GM12878 (cell line): ENCODE measurements around the gene UBE2D4. TPM values are rescaled to one million over a fixed set of nuclear protein-coding genes. Genes with fewer than 3 reads are reported as not detected.

ENCODE experiments used
- ATAC-seq: fragments of 200-7000 bp; cut with Tn5 transposase; 3 replicates; pipeline ENCODE4 v1.9.1; 2020; ENCODE audit warnings: mild to moderate bottlenecking, moderate library complexity
- BruUV-seq: library from RNA; stranded (reverse); fragments of 400-500 nt; replicated peaks from 2 replicates; lab custom pipeline; 2021; lab: Mats Ljungman, UMichigan
- CTCF ChIA-PET: fragments of 300-600 bp; sonication (Branson Sonifier 250); formaldehyde crosslinking; extraction: SDS; loops from one replicate; lab custom pipeline; 2021; ENCODE audit warnings: inconsistent platforms; lab: Yijun Ruan, JAX
- POLR2A ChIA-PET: fragments of 350-600 bp; formaldehyde crosslinking; extraction: SDS; loops from one replicate; lab custom pipeline; 2021; ENCODE audit warnings: inconsistent platforms; lab: Charles Lee
- RAD21 ChIA-PET: fragments of 300-600 bp; sonication (Branson Sonifier 250); formaldehyde crosslinking; loops from one replicate; lab custom pipeline; 2023; ENCODE audit warnings: antibody characterized with exemption; ENCODE audit not compliant: unreplicated experiment; lab: Charles Lee
- SMC1A ChIA-PET: fragments of 300-600 bp; sonication (Branson Sonifier 250); formaldehyde crosslinking; loops from one replicate; lab custom pipeline; 2023; ENCODE audit not compliant: unreplicated experiment, uncharacterized antibody; lab: Charles Lee
- DNase-seq: peaks from one replicate; pipeline ENCODE4 v3.0.0-alpha.2; 2011; ENCODE audit warnings: low read depth, low spot score
- FAIRE-seq: peaks from 3 replicates; lab custom pipeline; 2011; peaks lifted over from hg19 to GRCh38; lab: Jason Lieb, UNC
- H2AFZ ChIP-seq: 2 replicates; pipeline ENCODE4 v1.6.0; 2011; ENCODE audit warnings: low read depth, low read length, control low read depth; ENCODE audit not compliant: control insufficient read depth
- H3K27ac ChIP-seq: 2 replicates; pipeline ENCODE4 v1.5.1; 2011; ENCODE audit warnings: control low read depth; ENCODE audit not compliant: control insufficient read depth, insufficient read depth
- H3K27me3 ChIP-seq, 2 experiments: replicated peaks in 1 of 2; 2 replicates each; pipeline versions ENCODE4 v1.6.0 to v1.6.1; 2011; ENCODE audit warnings: low read length in 1 of 2; ENCODE audit not compliant: control insufficient read depth in 2 of 2, insufficient read depth in 2 of 2
- H3K36me3 ChIP-seq, 2 experiments: 2 replicates each; pipeline ENCODE4 v1.5.1; 2011; ENCODE audit warnings: low read length in 1 of 2; ENCODE audit not compliant: control insufficient read depth in 2 of 2, insufficient read depth in 2 of 2
- H3K4me1 ChIP-seq: 2 replicates; pipeline ENCODE4 v1.6.1; 2011; ENCODE audit warnings: mild to moderate bottlenecking, low read length, moderate library complexity, mixed read lengths; ENCODE audit not compliant: control insufficient read depth, insufficient read depth
- H3K4me2 ChIP-seq: 2 replicates; pipeline ENCODE4 v1.6.0; 2011; ENCODE audit warnings: control low read depth; ENCODE audit not compliant: control insufficient read depth, insufficient read depth
- H3K4me3 ChIP-seq: fragments of 200-600 bp; sonication (generic); 2 replicates; pipeline ENCODE4 v1.5.1; 2016
- H3K79me2 ChIP-seq: 2 replicates; pipeline ENCODE4 v1.6.0; 2011; ENCODE audit warnings: low read length; ENCODE audit not compliant: control insufficient read depth, insufficient read depth
- H3K9ac ChIP-seq: 2 replicates; pipeline ENCODE4 v1.8.0; 2011; ENCODE audit warnings: low read length, control low read depth, mixed read lengths; ENCODE audit not compliant: control insufficient read depth, insufficient read depth
- H3K9me3 ChIP-seq: replicated peaks from 3 replicates; pipeline ENCODE4 v1.5.1; 2011; ENCODE audit warnings: mild to moderate bottlenecking, low read length; ENCODE audit not compliant: control insufficient read depth, insufficient read depth
- H4K20me1 ChIP-seq: 2 replicates; pipeline ENCODE4 v1.6.0; 2011; ENCODE audit not compliant: control insufficient read depth, insufficient read depth
- CREB1 ChIP-seq: IDR thresholded peaks from 2 replicates; pipeline ENCODE4 v1.6.1; 2012; ENCODE audit warnings: low read depth, mild to moderate bottlenecking, inconsistent platforms
- EED ChIP-seq: sonication (generic); IDR thresholded peaks from 2 replicates; pipeline ENCODE4 v1.6.1; 2016; ENCODE audit warnings: antibody characterized with exemption, low read depth
- EGR1 ChIP-seq, 2 experiments: IDR thresholded peaks; 1 replicate in 1 of 2; 2 replicates in 1 of 2; pipeline ENCODE4 v1.6.1; 2011 to 2012; ENCODE audit warnings: low read depth in 2 of 2, low read length in 2 of 2, borderline replicate concordance in 1 of 2, mild to moderate bottlenecking in 1 of 2, moderate library complexity in 1 of 2
- HDAC2 ChIP-seq: fragments of 200-600 bp; sonication (generic); IDR thresholded peaks from 2 replicates; pipeline ENCODE4 v1.6.1; 2017
- KLF5 ChIP-seq: fragments of 450-650 bp; IDR thresholded peaks from 2 replicates; pipeline ENCODE4 v1.6.1; 2014; ENCODE audit warnings: mild to moderate bottlenecking; ENCODE audit not compliant: partially characterized antibody
- MTA2 ChIP-seq: fragments of 450-650 bp; IDR thresholded peaks from 2 replicates; pipeline ENCODE4 v1.6.1; 2016; ENCODE audit warnings: low read depth, mild to moderate bottlenecking, moderate library complexity
- MTA3 ChIP-seq: IDR thresholded peaks from 2 replicates; pipeline ENCODE4 v1.6.1; 2012; ENCODE audit warnings: low read length, inconsistent platforms, borderline replicate concordance
- RAD51 ChIP-seq: fragments of 450-650 bp; IDR thresholded peaks from 2 replicates; pipeline ENCODE4 v1.6.1; 2016; ENCODE audit warnings: moderate library complexity, mild to moderate bottlenecking, inconsistent platforms
- SRF ChIP-seq, 2 experiments: IDR thresholded peaks; 2 replicates each; pipeline ENCODE4 v1.6.1; 2011; ENCODE audit warnings: low read depth in 2 of 2, low read length in 2 of 2, mild to moderate bottlenecking in 1 of 2, moderate library complexity in 1 of 2
- WGBS: methylation state at CpG from one replicate; pipeline ENCODE4 v1.1.6; 2016; ENCODE audit warnings: low lambda C conversion rate; ENCODE audit not compliant: insufficient replicate concordance, insufficient coverage; ENCODE audit errors: missing lambda C conversion rate; 5-methylcytosine and 5-hydroxymethylcytosine counted together
- in situ Hi-C: fragments of 300-500 bp; cut with MboI; formaldehyde crosslinking; loops from 9 replicates; pipeline ENCODE4 v1.14.3; 2018; ENCODE audit warnings: mixed read lengths
- intact Hi-C: fragments of 100-400 bp; cut with micrococcal nuclease; formaldehyde crosslinking; loops from one replicate; pipeline ENCODE4 v1.14.2; 2022; ENCODE audit not compliant: unreplicated experiment
- polyA plus RNA-seq, 11 experiments: library from polyadenylated mRNA; depleted of rRNA in 4 of 11; unstranded in 6 of 11; stranded (reverse) in 5 of 11; fragments of >200 nt; fragmentation: Nextera tagmentation in 4 of 11; fragmentation: Illumina TruSeq in 1 of 11; extraction: Ambion mirVana in 4 of 11; extraction: Trizol in 1 of 11; gene quantifications; 1 replicate in 1 of 11; 2 replicates in 10 of 11; pipeline versions ENCODE4 v1.2.1 to v1.2.3, GENCODE V29; 2011 to 2016; ENCODE audit warnings: inconsistent platforms in 2 of 11, missing spikeins in 2 of 11, low read depth in 1 of 11
- total RNA-seq, 4 experiments: library from RNA; depleted of rRNA in 3 of 4; stranded (reverse); fragments of >200 nt in 3 of 4; fragmentation: Illumina TruSeq in 1 of 4; extraction: Trizol in 1 of 4; gene quantifications; 2 replicates each; pipeline versions ENCODE4 v1.2.1 to v1.2.3, GENCODE V29; 2013 to 2021

UBE2D4 gene
- total and polyA plus RNA-seq, 10 of the 15 experiments (the other 5 are each of a cell fraction or from before 2014, with no cell fraction given), result 3.5 to 16.6 (median 10.3) TPM

DNA sequence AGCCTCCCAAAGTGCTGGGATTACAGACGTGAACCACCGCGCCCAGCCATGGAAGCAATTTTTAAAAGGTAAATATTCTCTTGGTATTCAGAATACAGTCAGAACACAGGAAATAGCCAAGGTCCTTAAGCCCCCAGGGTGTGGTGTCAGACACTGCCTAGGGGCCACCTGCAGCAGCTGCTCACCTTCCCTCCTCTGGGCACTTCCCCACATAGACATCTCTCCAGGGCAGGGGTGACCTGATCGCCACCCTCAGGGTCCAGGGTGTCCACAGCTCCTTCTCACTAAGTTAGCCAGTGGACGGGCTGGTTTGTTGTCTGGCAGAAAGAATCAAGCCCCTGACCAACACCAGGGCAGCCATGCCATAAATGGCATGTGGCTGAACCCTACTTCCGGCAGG lies 35.8 kb upstream of the UBE2D4 start:
- no peak overlapping the region for H3K9ac ChIP-seq
- no peak for DNase-seq
- 82% methylated on average over 6 of the region's 6 CpGs for WGBS
- no peaks in the 10 kb centered on the region for H3K27me3 ChIP-seq
- H3K36me3 ChIP-seq, result peaks cover 2 to 6% of the 10 kb centered on the region in 2 experiments; a peak in 2 of 4 replicates
- H4K20me1 ChIP-seq, result no peaks in the 10 kb centered on the region
- FAIRE-seq, result no peak
- RAD21 ChIA-PET, result no interaction called here
- intact Hi-C loops, result no loop called here
- SMC1A ChIA-PET, result no interaction called here
- no peak for ATAC-seq
- no peak for TF ChIP-seq MTA3
- peak in 1 of 2 experiments; percentile 37; a peak in 1 of 4 replicates for TF ChIP-seq SRF (IDR thresholded peaks at IDR 0.05; ENCODE audit: low read depth in 2 of 2, low read length in 2 of 2)
- H2AFZ ChIP-seq, result no peak overlapping the region
- no peak overlapping the region for H3K4me2 ChIP-seq
- POLR2A ChIA-PET, result interaction anchor here (0.7 kb wide), 1 partner anchor 32 kb away, joined by 5 read pairs; no protein-coding TSS in a partner anchor
- BruUV-seq, result no TSS peak
- no peaks in the 10 kb centered on the region for H3K4me1 ChIP-seq
- CTCF ChIA-PET, result no interaction called here
- H3K27ac ChIP-seq, result no peak overlapping the region
- H3K9me3 ChIP-seq, result no peaks in the 10 kb centered on the region
- no peak overlapping the region for H3K4me3 ChIP-seq
- in situ Hi-C loops, result no loop called here
- peaks cover 3% of the 10 kb centered on the region for H3K79me2 ChIP-seq

DNA sequence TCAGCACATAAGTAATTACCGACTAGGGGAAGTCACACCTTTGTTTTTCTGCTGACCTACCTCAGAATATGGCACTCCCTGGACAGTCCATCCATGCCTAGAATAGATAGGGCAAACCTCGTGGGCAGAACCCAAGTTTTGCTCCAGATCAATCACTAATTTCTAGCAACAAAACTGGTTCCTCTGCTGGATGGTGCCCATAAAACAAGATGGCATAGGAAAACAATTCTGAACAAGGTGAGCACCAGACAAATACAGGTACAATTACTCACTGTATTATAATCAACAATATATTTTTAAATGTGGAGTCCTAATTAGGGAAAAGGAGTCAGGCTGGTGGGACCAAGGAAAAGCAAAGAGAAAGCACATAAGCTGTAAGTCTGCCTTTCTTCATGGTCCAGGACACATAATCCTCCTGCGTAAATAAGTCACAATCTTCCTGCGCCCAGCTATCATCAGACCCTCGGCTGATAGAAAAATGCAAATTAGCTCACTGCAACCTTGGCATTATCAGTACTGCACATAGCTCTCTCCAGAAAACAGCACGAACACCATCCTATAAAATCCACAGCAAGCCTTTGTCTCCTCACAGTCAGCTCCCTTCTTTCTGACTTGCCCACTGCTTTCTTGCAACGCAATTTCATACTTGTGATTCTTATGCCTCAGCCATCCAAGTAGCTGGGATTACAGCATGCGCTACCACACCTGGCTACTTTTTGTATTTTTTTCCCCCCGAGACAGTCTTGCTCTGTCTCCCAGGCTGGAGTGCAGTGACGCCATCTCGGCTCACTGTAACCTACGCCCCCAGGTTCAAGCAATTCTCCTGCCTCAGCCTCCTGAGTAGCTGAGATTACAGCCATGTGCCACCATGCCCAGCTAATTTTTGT lies 34.9 kb upstream of the UBE2D4 start:
- Histone ChIP-seq H3K79me2 (peaks cover 3% of the 10 kb centered on the region), H3K9ac (no peak overlapping the region), H3K4me1 (no peaks in the 10 kb centered on the region), H3K4me3 (no peak overlapping the region), H3K36me3 (peaks cover 0 to 2% of the 10 kb centered on the region in 2 experiments; a peak in 1 of 4 replicates), H3K27ac (no peak overlapping the region), H3K27me3 (no peaks in the 10 kb centered on the region), H3K9me3 (no peaks in the 10 kb centered on the region), H2AFZ (no peak overlapping the region), H3K4me2 (no peak overlapping the region), H4K20me1 (no peaks in the 10 kb centered on the region)
- WGBS, result 88% methylated on average over 12 of the region's 12 CpGs
- FAIRE-seq (no peak), DNase-seq (no peak), ATAC-seq (no peak)
- ChIA-PET CTCF (no interaction called here), SMC1A (interaction anchor here (1.1 kb wide), 1 partner anchor 53 kb away, joined by 3 read pairs; no protein-coding TSS in a partner anchor), RAD21 (no interaction called here), POLR2A (interaction anchor here (0.6 kb wide), 1 partner anchor 65 kb away, joined by 3 read pairs; no protein-coding TSS in a partner anchor)
- no peak for TF ChIP-seq MTA2
- TF ChIP-seq KLF5, result no peak
- no peak for TF ChIP-seq RAD51
- TF ChIP-seq HDAC2, result no peak
- TF ChIP-seq EED, result no peak
- TF ChIP-seq EGR1 (IDR thresholded peaks at IDR 0.05; ENCODE audit: borderline replicate concordance in 1 of 2, low read depth in 2 of 2, low read length in 2 of 2), result no peak
- no peak for TF ChIP-seq CREB1
- no TSS peak for BruUV-seq
- in situ Hi-C loops (no loop called here), intact Hi-C loops (no loop called here)
